ENCODE results near the gene CLEC2B. TPM values are rescaled to one million over a fixed set of nuclear protein-coding genes. Genes with fewer than 3 reads are reported as not detected.

Gene CLEC2B
- total and polyA plus RNA-seq, 3 experiments from 2014 or later, result 13.7 to 72.9 (median 16.5) TPM

GRCh38 chr12:9820281-9820930 lies 48.7 kb downstream of the CLEC2B start:
- H3K4me3 Mint-ChIP-seq, result peak overlapping the region in 5 of 7 donors; percentile 11 to 84 (median 38)
- H3K4me1 Mint-ChIP-seq, result peaks cover 18 to 33% (median 24%) of the 10 kb centered on the region in 3 donors
- Histone ChIP-seq H3K4me3 (ENCODE audit: low read length) (no peak overlapping the region), H3K27ac (ENCODE audit: low read depth, low read length) (no peak overlapping the region), H3K27me3 (ENCODE audit: insufficient read depth, low read length, poor library complexity, severe bottlenecking) (no peaks in the 10 kb centered on the region), H3K9me3 (ENCODE audit: low read length) (no peaks in the 10 kb centered on the region), H3K4me1 (ENCODE audit: insufficient read depth, low read length) (no peaks in the 10 kb centered on the region), H3K36me3 (ENCODE audit: insufficient read depth, low read length) (no peaks in the 10 kb centered on the region)
- H3K36me3 Mint-ChIP-seq, result peaks cover 0 to 29% (median 2%) of the 10 kb centered on the region in 3 donors
- DNase-seq, result no peak
- H3K27me3 Mint-ChIP-seq, result peaks cover 7 to 25% of the 10 kb centered on the region in 2 donors
- H3K27ac Mint-ChIP-seq, result peak overlapping the region in 3 of 8 donors; percentile 27 to 67 (median 58)
- peaks cover 0 to 5% (median 0%) of the 10 kb centered on the region in 5 donors for H3K9me3 Mint-ChIP-seq
- CTCF ChIA-PET, result interaction anchor here (0.6 to 1.2 kb wide), 2 partner anchors 9 to 30 kb away, joined by 3 read pairs; no protein-coding TSS in a partner anchor
- POLR2A ChIA-PET, result no interaction called here

- Histone ChIP-seq H3K4me3 (ENCODE audit: low read length) (peak overlapping the region; percentile 54), H3K36me3 (ENCODE audit: insufficient read depth, low read length) (no peaks in the 10 kb centered on the region), H3K27ac (ENCODE audit: low read depth, low read length) (no peak overlapping the region), H3K27me3 (ENCODE audit: insufficient read depth, low read length, poor library complexity, severe bottlenecking) (no peaks in the 10 kb centered on the region), H3K9me3 (ENCODE audit: low read length) (no peaks in the 10 kb centered on the region), H3K4me1 (ENCODE audit: insufficient read depth, low read length) (peaks cover 6% of the 10 kb centered on the region)
- Mint-ChIP-seq H3K9me3 (no peaks in the 10 kb centered on the region), H3K4me1 (peaks cover 10 to 18% (median 12%) of the 10 kb centered on the region in 3 donors), H3K36me3 (no peaks in the 10 kb centered on the region), H3K4me3 (peak overlapping the region; percentile 81 to 93 (median 87)), H3K27ac (peak overlapping the region; percentile 51 to 90 (median 84)), H3K27me3 (peaks cover 3 to 20% of the 10 kb centered on the region in 2 donors)
- ChIA-PET POLR2A (interaction anchor here (0.8 to 1.1 kb wide), 4 partner anchors 47 to 111 kb away, joined by 3 to 6 read pairs (median 5); partner anchors contain the start of gene CLEC2B), CTCF (interaction anchor here (0.5 to 6.5 kb wide), 38 partner anchors 8 to 403 kb away, joined by 3 to 104 read pairs (median 4); partner anchors contain the start of genes CD69, CLEC2A, CLEC2B and KLRF1)
- peak; percentile 82 to 92 (median 87) for DNase-seq
Measured at GRCh38 chr12:9813821-9814798, 55.0 kb downstream of the CLEC2B start.

GRCh38 chr12:9811621-9812020 lies 57.5 kb downstream of the CLEC2B start:
- CTCF ChIA-PET, result interaction anchor here (1.0 to 4.6 kb wide), 5 partner anchors 9 to 63 kb away, joined by 3 to 34 read pairs (median 3); no protein-coding TSS in a partner anchor

GRCh38 chr12:9810671-9811070 lies 58.5 kb downstream of the CLEC2B start:
- H3K4me1 ChIP-seq (ENCODE audit: insufficient read depth, low read length), result peaks cover 6% of the 10 kb centered on the region
- CTCF ChIA-PET, result interaction anchor here (1.2 kb wide), 1 partner anchor 10 kb away, joined by 3 read pairs; no protein-coding TSS in a partner anchor
- H3K4me3 Mint-ChIP-seq, result no peak overlapping the region
- H3K27me3 Mint-ChIP-seq, result peaks cover 3 to 24% of the 10 kb centered on the region in 2 donors
- H3K4me3 ChIP-seq (ENCODE audit: low read length), result no peak overlapping the region
- H3K36me3 ChIP-seq (ENCODE audit: insufficient read depth, low read length), result no peaks in the 10 kb centered on the region
- no peaks in the 10 kb centered on the region for H3K36me3 Mint-ChIP-seq
- no peak overlapping the region for H3K27ac Mint-ChIP-seq
- H3K27me3 ChIP-seq (ENCODE audit: insufficient read depth, low read length, poor library complexity, severe bottlenecking), result no peaks in the 10 kb centered on the region
- H3K9me3 Mint-ChIP-seq, result no peaks in the 10 kb centered on the region
- H3K27ac ChIP-seq (ENCODE audit: low read depth, low read length), result no peak overlapping the region
- no peaks in the 10 kb centered on the region for H3K9me3 ChIP-seq (ENCODE audit: low read length)
- POLR2A ChIA-PET, result no interaction called here
- DNase-seq, result no peak
- peaks cover 10 to 13% (median 12%) of the 10 kb centered on the region in 3 donors for H3K4me1 Mint-ChIP-seq

More at GRCh38 chr12:9811621-9812020, 57.5 kb downstream of the CLEC2B start:
- no peak overlapping the region for H3K27ac Mint-ChIP-seq
- no peaks in the 10 kb centered on the region for H3K36me3 Mint-ChIP-seq
- no peak for DNase-seq
- Histone ChIP-seq H3K4me3 (ENCODE audit: low read length) (no peak overlapping the region), H3K27me3 (ENCODE audit: insufficient read depth, low read length, poor library complexity, severe bottlenecking) (no peaks in the 10 kb centered on the region), H3K27ac (ENCODE audit: low read depth, low read length) (no peak overlapping the region), H3K36me3 (ENCODE audit: insufficient read depth, low read length) (no peaks in the 10 kb centered on the region), H3K4me1 (ENCODE audit: insufficient read depth, low read length) (peaks cover 6% of the 10 kb centered on the region), H3K9me3 (ENCODE audit: low read length) (no peaks in the 10 kb centered on the region)
- H3K9me3 Mint-ChIP-seq, result no peaks in the 10 kb centered on the region
- H3K4me1 Mint-ChIP-seq, result peaks cover 10 to 13% (median 12%) of the 10 kb centered on the region in 3 donors
- H3K27me3 Mint-ChIP-seq, result peaks cover 3 to 24% of the 10 kb centered on the region in 2 donors
- peak overlapping the region in 1 of 7 donors; percentile 68 for H3K4me3 Mint-ChIP-seq
- POLR2A ChIA-PET, result interaction anchor here (0.5 kb wide), 1 partner anchor 29 kb away, joined by 3 read pairs; no protein-coding TSS in a partner anchor

GRCh38 chr12:9809866-9810265 lies 59.3 kb downstream of the CLEC2B start:
- H3K27me3 Mint-ChIP-seq, result peaks cover 3 to 24% of the 10 kb centered on the region in 2 donors
- peaks cover 10 to 13% (median 12%) of the 10 kb centered on the region in 3 donors for H3K4me1 Mint-ChIP-seq
- no peak overlapping the region for H3K4me3 Mint-ChIP-seq
- H3K27me3 ChIP-seq (ENCODE audit: insufficient read depth, low read length, poor library complexity, severe bottlenecking), result no peaks in the 10 kb centered on the region
- H3K9me3 Mint-ChIP-seq, result no peaks in the 10 kb centered on the region
- no peak overlapping the region for H3K27ac ChIP-seq (ENCODE audit: low read depth, low read length)
- peaks cover 6% of the 10 kb centered on the region for H3K4me1 ChIP-seq (ENCODE audit: insufficient read depth, low read length)
- no peak overlapping the region for H3K4me3 ChIP-seq (ENCODE audit: low read length)
- CTCF ChIA-PET, result interaction anchor here (1.6 kb wide), 1 partner anchor 67 kb away, joined by 5 read pairs; no protein-coding TSS in a partner anchor
- no peaks in the 10 kb centered on the region for H3K36me3 ChIP-seq (ENCODE audit: insufficient read depth, low read length)
- no peaks in the 10 kb centered on the region for H3K9me3 ChIP-seq (ENCODE audit: low read length)
- H3K27ac Mint-ChIP-seq, result no peak overlapping the region
- no peaks in the 10 kb centered on the region for H3K36me3 Mint-ChIP-seq
- DNase-seq, result no peak
- POLR2A ChIA-PET, result no interaction called here

GRCh38 chr12:9809338-9809737 lies 59.8 kb downstream of the CLEC2B start:
- CTCF ChIA-PET, result interaction anchor here (1.6 kb wide), 1 partner anchor 66 kb away, joined by 5 read pairs; no protein-coding TSS in a partner anchor
- DNase-seq, result no peak
- H3K27me3 ChIP-seq (ENCODE audit: insufficient read depth, low read length, poor library complexity, severe bottlenecking), result no peaks in the 10 kb centered on the region
- no peaks in the 10 kb centered on the region for H3K9me3 Mint-ChIP-seq
- H3K4me1 Mint-ChIP-seq, result peaks cover 10 to 13% (median 11%) of the 10 kb centered on the region in 3 donors
- peaks cover 6% of the 10 kb centered on the region for H3K4me1 ChIP-seq (ENCODE audit: insufficient read depth, low read length)
- H3K4me3 Mint-ChIP-seq, result no peak overlapping the region
- H3K27ac Mint-ChIP-seq, result no peak overlapping the region
- no peak overlapping the region for H3K4me3 ChIP-seq (ENCODE audit: low read length)
- H3K27me3 Mint-ChIP-seq, result peaks cover 3 to 24% of the 10 kb centered on the region in 2 donors
- no peaks in the 10 kb centered on the region for H3K36me3 Mint-ChIP-seq
- POLR2A ChIA-PET, result no interaction called here
- H3K36me3 ChIP-seq (ENCODE audit: insufficient read depth, low read length), result no peaks in the 10 kb centered on the region
- H3K9me3 ChIP-seq (ENCODE audit: low read length), result no peaks in the 10 kb centered on the region
- no peak overlapping the region for H3K27ac ChIP-seq (ENCODE audit: low read depth, low read length)

GRCh38 chr12:9808504-9808903 lies 60.6 kb downstream of the CLEC2B start:
- DNase-seq, result no peak
- ChIA-PET CTCF (interaction anchor here (0.6 to 1.6 kb wide), 2 partner anchors 58 to 65 kb away, joined by 3 to 5 read pairs; no protein-coding TSS in a partner anchor), POLR2A (interaction anchor here (0.6 kb wide), 1 partner anchor 35 kb away, joined by 4 read pairs; no protein-coding TSS in a partner anchor)
- Histone ChIP-seq H3K27me3 (ENCODE audit: insufficient read depth, low read length, poor library complexity, severe bottlenecking) (no peaks in the 10 kb centered on the region), H3K36me3 (ENCODE audit: insufficient read depth, low read length) (no peaks in the 10 kb centered on the region), H3K4me3 (ENCODE audit: low read length) (no peak overlapping the region), H3K4me1 (ENCODE audit: insufficient read depth, low read length) (peaks cover 3% of the 10 kb centered on the region), H3K27ac (ENCODE audit: low read depth, low read length) (no peak overlapping the region), H3K9me3 (ENCODE audit: low read length) (no peaks in the 10 kb centered on the region)
- H3K27me3 Mint-ChIP-seq, result peaks cover 0 to 24% of the 10 kb centered on the region in 2 donors
- no peak overlapping the region for H3K27ac Mint-ChIP-seq
- H3K4me1 Mint-ChIP-seq, result peaks cover 2 to 7% (median 4%) of the 10 kb centered on the region in 3 donors
- no peaks in the 10 kb centered on the region for H3K36me3 Mint-ChIP-seq
- no peak overlapping the region for H3K4me3 Mint-ChIP-seq
- no peaks in the 10 kb centered on the region for H3K9me3 Mint-ChIP-seq

Data from CD8-positive, alpha-beta memory T cell (primary cell).